Neural cell (in vitro differentiated cells): ENCODE results near the gene MTARC1. TPM values are rescaled to one million over a fixed set of nuclear protein-coding genes. Genes with fewer than 3 reads are reported as not detected.

Source experiments
- H2AFZ ChIP-seq: fragments of 200-600, 300-800 bp; sonication (generic), shearing (Covaris generic); 2 replicates; pipeline ENCODE4 v1.6.0; 2014; ENCODE audit warnings: low read depth, mild to moderate bottlenecking, antibody characterized with exemption, low read length, moderate library complexity
- H3F3A ChIP-seq: fragments of 200-600 bp; shearing (Covaris generic); 2 replicates; pipeline ENCODE4 v1.6.1; 2016; ENCODE audit warnings: mild to moderate bottlenecking, moderate library complexity, mixed read lengths, antibody characterized with exemption, low read length; ENCODE audit not compliant: insufficient read depth, poor library complexity, severe bottlenecking
- H3K27ac ChIP-seq: fragments of 200-600, 300-800 bp; sonication (generic), shearing (Covaris generic); 2 replicates; pipeline ENCODE4 v1.5.1; 2014; ENCODE audit warnings: mild to moderate bottlenecking, low read length, moderate library complexity
- H3K27me3 ChIP-seq: fragments of 300-800, 200-600 bp; sonication (generic), shearing (Covaris generic); 2 replicates; pipeline ENCODE4 v1.6.0; 2014; ENCODE audit warnings: mild to moderate bottlenecking, low read depth, low read length, moderate library complexity; ENCODE audit not compliant: insufficient read depth
- H3K36me3 ChIP-seq: fragments of 300-800, 200-600 bp; sonication (generic), shearing (Covaris generic); 2 replicates; pipeline ENCODE4 v1.5.1; 2014; ENCODE audit warnings: mild to moderate bottlenecking, antibody characterized with exemption, low read length, moderate library complexity; ENCODE audit not compliant: insufficient read depth
- H3K4me2 ChIP-seq: fragments of 300-800, 200-600 bp; sonication (generic), shearing (Covaris generic); 2 replicates; pipeline ENCODE4 v1.6.0; 2014; ENCODE audit warnings: mild to moderate bottlenecking, low read length
- H3K4me3 ChIP-seq: fragments of 300-800, 200-600 bp; sonication (generic), shearing (Covaris generic); 2 replicates; pipeline ENCODE4 v1.5.1; 2014; ENCODE audit warnings: mild to moderate bottlenecking, low read length, moderate library complexity
- H3K79me2 ChIP-seq: fragments of 200-600 bp; shearing (Covaris generic); replicated peaks from 2 replicates; pipeline ENCODE4 v1.6.0; 2014; ENCODE audit warnings: mild to moderate bottlenecking, low read length, moderate library complexity; ENCODE audit not compliant: insufficient read depth
- H3K9ac ChIP-seq: fragments of 300-800, 200-600 bp; sonication (generic), shearing (Covaris generic); 2 replicates; pipeline ENCODE4 v1.6.1; 2016; ENCODE audit warnings: mild to moderate bottlenecking, low read length, mixed read lengths
- H3K9me2 ChIP-seq: fragments of 200-600 bp; shearing (Covaris generic); 2 replicates; pipeline ENCODE4 v1.6.1; 2016; ENCODE audit warnings: mild to moderate bottlenecking, low read length, mixed read lengths; ENCODE audit not compliant: insufficient read depth
- H3K9me3 ChIP-seq: fragments of 200-600, 300-800 bp; sonication (generic), shearing (Covaris generic); 2 replicates; pipeline ENCODE4 v1.6.1; 2016; ENCODE audit warnings: mild to moderate bottlenecking, mixed run types, low read length, moderate library complexity, mixed read lengths
- H4K20me1 ChIP-seq: fragments of 200-600 bp; shearing (Covaris generic); 2 replicates; pipeline ENCODE4 v1.6.1; 2016; ENCODE audit warnings: mild to moderate bottlenecking, mixed run types; ENCODE audit not compliant: insufficient read depth
- CTCF ChIP-seq: fragments of 450-650 bp; IDR thresholded peaks from 2 replicates; pipeline ENCODE4 v1.5.1; 2014; ENCODE audit warnings: antibody characterized with exemption, mild to moderate bottlenecking, moderate library complexity; ENCODE audit not compliant: poor library complexity, severe bottlenecking
- EP300 ChIP-seq: fragments of 450-650 bp; conservative IDR thresholded peaks from 2 replicates; pipeline ENCODE4 v1.6.1; 2014; ENCODE audit warnings: antibody characterized with exemption, mild to moderate bottlenecking, moderate library complexity; ENCODE audit not compliant: poor library complexity, severe bottlenecking
- EZH2 ChIP-seq: fragments of 200-600, 300-800 bp; shearing (Covaris generic), sonication (generic); IDR thresholded peaks from 2 replicates; pipeline ENCODE4 v1.6.1; 2014; ENCODE audit warnings: antibody characterized with exemption, low read length, borderline replicate concordance, mild to moderate bottlenecking; ENCODE audit not compliant: insufficient read depth, poor library complexity, severe bottlenecking
- MXI1 ChIP-seq: fragments of 450-650 bp; conservative IDR thresholded peaks from 2 replicates; pipeline ENCODE4 v1.6.1; 2014; ENCODE audit warnings: antibody characterized with exemption, mild to moderate bottlenecking; ENCODE audit not compliant: poor library complexity, severe bottlenecking
- POLR2AphosphoS5 ChIP-seq: IDR thresholded peaks from 2 replicates; pipeline ENCODE4 v1.6.1; 2012
- RAD21 ChIP-seq: fragments of 450-650 bp; conservative IDR thresholded peaks from 2 replicates; pipeline ENCODE4 v1.6.1; 2014; ENCODE audit warnings: antibody characterized with exemption, mild to moderate bottlenecking, moderate library complexity
- REST ChIP-seq: IDR thresholded peaks from 2 replicates; pipeline ENCODE4 v1.6.1; 2012; ENCODE audit warnings: borderline replicate concordance
- SMC3 ChIP-seq: fragments of 450-650 bp; conservative IDR thresholded peaks from 2 replicates; pipeline ENCODE4 v1.6.1; 2014; ENCODE audit warnings: antibody characterized with exemption, mild to moderate bottlenecking, moderate library complexity; ENCODE audit not compliant: poor library complexity
- TAF1 ChIP-seq: IDR thresholded peaks from 2 replicates; pipeline ENCODE4 v1.6.1; 2012; ENCODE audit warnings: low read depth
- polyA plus RNA-seq: library from polyadenylated mRNA; depleted of rRNA; stranded (reverse); fragments of >200 nt; gene quantifications from 2 replicates; pipeline ENCODE4 v1.2.3, GENCODE V29; 2014

The MTARC1 gene
- polyA plus RNA-seq, 1 donor from 2014 or later, result 4.2 TPM

GRCh38 chr1:220789532-220790147 lies 2.9 kb downstream of the MTARC1 start:
- H3K4me2 ChIP-seq, result no peak overlapping the region
- no peaks in the 10 kb centered on the region for H3K9me2 ChIP-seq
- no peak overlapping the region for H2AFZ ChIP-seq
- H3K9me3 ChIP-seq, result no peaks in the 10 kb centered on the region
- H4K20me1 ChIP-seq, result no peaks in the 10 kb centered on the region
- H3K9ac ChIP-seq, result no peak overlapping the region
- H3K27me3 ChIP-seq, result peaks cover 13% of the 10 kb centered on the region
- TF ChIP-seq REST (no peak), EP300 (no peak), CTCF (no peak), SMC3 (no peak), TAF1 (no peak), RAD21 (no peak), EZH2 (no peak), MXI1 (no peak)
- no peaks in the 10 kb centered on the region for H3K79me2 ChIP-seq
- H3F3A ChIP-seq, result no peaks in the 10 kb centered on the region
- H3K4me3 ChIP-seq, result no peak overlapping the region
- H3K27ac ChIP-seq, result no peak overlapping the region
- H3K36me3 ChIP-seq, result no peaks in the 10 kb centered on the region

GRCh38 chr1:220791285-220791684 lies 4.6 kb downstream of the MTARC1 start:
- Histone ChIP-seq H3K27me3 (peaks cover 8% of the 10 kb centered on the region), H3K9me2 (no peaks in the 10 kb centered on the region), H3K4me3 (no peak overlapping the region), H3F3A (no peaks in the 10 kb centered on the region), H3K36me3 (no peaks in the 10 kb centered on the region), H3K4me2 (no peak overlapping the region), H4K20me1 (no peaks in the 10 kb centered on the region), H3K9ac (no peak overlapping the region), H3K9me3 (no peaks in the 10 kb centered on the region), H3K27ac (no peak overlapping the region), H3K79me2 (no peaks in the 10 kb centered on the region), H2AFZ (no peak overlapping the region)
- no peak for TF ChIP-seq POLR2AphosphoS5
- no peak for TF ChIP-seq CTCF
- no peak for TF ChIP-seq MXI1
- no peak for TF ChIP-seq SMC3
- TF ChIP-seq EZH2, result no peak
- TF ChIP-seq TAF1, result no peak
- TF ChIP-seq EP300, result no peak
- no peak for TF ChIP-seq REST
- no peak for TF ChIP-seq RAD21
